22Rv1 (cell line): Measurements from ENCODE around the gene STAM2.

Experiments used
- H3K27ac ChIP-seq: fragments of 450-650 bp; 2 replicates; pipeline ENCODE4 v1.5.1; 2017
- ZFX ChIP-seq: fragments of 450-650 bp; IDR thresholded peaks from 2 replicates; pipeline ENCODE4 v1.6.1; 2017; ENCODE audit warnings: antibody characterized with exemption, borderline replicate concordance
- TF ChIP-seq, protein P1 (sequence below): fragments of 450-650 bp; IDR thresholded peaks from 2 replicates; pipeline ENCODE4 v1.5.1; 2017; ENCODE audit warnings: mild to moderate bottlenecking

STAM2 gene

DNA sequence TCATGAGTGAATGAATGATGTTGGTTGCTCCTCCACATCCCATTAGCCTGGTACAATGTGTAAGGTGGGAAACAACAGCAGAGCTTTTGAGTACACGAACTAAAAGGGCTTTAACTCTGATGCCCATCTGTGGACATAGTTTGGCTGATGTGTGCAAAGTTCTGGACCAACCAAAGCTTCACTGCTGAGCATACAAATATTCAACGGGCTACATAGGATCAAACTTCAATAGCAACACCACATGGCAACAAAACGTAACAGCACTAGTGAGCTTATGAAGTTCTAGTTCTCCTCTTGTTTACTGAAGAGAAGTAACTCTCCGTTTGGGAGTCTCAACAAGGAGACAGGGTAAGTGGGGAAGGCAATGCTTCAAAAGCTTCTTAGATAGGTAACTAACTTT, 20.4 kb downstream of the STAM2 start:
- TF ChIP-seq ZFX = no peak
- TF ChIP-seq, protein P1, sequence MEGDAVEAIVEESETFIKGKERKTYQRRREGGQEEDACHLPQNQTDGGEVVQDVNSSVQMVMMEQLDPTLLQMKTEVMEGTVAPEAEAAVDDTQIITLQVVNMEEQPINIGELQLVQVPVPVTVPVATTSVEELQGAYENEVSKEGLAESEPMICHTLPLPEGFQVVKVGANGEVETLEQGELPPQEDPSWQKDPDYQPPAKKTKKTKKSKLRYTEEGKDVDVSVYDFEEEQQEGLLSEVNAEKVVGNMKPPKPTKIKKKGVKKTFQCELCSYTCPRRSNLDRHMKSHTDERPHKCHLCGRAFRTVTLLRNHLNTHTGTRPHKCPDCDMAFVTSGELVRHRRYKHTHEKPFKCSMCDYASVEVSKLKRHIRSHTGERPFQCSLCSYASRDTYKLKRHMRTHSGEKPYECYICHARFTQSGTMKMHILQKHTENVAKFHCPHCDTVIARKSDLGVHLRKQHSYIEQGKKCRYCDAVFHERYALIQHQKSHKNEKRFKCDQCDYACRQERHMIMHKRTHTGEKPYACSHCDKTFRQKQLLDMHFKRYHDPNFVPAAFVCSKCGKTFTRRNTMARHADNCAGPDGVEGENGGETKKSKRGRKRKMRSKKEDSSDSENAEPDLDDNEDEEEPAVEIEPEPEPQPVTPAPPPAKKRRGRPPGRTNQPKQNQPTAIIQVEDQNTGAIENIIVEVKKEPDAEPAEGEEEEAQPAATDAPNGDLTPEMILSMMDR = no peak
- H3K27ac ChIP-seq = no peak overlapping the region

DNA sequence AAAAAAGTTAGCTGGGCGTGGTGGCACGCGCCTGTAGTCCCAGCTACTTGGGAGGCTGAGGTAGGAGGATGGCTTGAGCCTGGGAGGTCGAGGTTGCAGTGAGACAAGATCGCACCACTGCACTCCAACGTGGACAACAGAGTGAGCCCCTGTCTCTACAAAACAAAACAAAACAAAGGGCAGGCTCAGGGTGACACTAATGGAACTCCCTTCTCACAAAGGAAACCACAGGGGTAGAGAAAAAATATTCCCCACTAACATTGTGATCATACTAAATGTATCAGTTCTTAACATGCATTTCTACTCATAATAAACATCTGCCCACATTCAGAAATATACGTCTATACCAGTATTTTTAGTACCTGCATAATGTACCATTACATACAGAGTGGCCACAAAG, 21.1 kb downstream of the STAM2 start:
- H3K27ac ChIP-seq = no peak overlapping the region
- TF ChIP-seq, protein P1 = no peak
- TF ChIP-seq ZFX = no peak

DNA sequence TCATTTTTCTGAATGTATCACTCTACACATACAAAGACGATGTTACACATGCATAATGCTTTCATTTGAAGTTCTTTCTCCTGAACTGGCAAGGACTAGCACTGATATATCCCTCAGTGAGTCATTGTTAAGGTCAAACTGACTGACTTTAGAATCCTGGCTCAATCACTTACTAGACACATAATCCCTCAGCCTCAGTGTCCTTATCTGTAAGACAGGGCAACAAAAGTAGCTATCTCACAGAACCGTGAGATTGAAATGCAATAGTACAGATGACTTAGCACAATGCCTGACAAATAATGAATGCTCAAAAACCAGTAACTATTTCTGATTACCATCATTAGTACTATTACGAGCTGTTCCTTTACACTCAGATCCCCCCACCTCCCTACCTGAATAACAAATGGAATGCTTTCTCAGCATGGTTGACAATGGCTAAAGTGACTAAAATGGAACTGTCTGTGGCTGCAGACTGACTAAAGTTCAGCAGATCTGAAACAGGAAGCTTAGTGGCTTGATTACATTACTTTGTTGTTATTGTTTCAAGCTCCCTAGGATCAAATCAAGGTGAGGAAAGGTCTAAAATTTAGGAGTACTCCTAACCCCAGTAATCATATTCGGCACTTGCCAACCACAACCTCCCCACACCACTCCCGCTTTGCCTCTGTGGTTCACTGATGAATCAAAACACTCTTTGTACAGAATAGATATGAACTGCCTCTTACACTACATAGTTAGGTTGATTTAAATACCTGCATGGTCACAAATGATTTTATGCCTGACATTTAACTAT, 40.9 kb downstream of the STAM2 start:
- no peak overlapping the region for H3K27ac ChIP-seq
- TF ChIP-seq, protein P1 = no peak
- TF ChIP-seq ZFX = no peak

DNA sequence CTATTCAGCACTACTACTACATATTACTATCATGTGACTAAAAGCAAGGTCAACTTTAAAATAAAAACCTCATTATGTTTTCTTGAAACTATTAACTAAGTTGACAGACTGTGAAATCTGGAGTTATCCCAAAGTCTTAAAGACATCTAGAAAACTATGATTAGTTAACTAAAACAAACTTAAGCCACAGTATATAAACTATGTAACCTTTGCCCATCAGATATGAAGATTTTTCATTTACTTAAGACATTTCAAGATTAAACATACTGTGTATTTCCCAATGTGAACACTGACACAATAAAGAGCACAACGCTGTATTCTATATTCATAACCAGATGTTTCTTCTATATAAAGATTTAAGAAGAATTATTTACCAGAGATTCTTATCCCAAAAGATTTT, 43.3 kb downstream of the STAM2 start:
- TF ChIP-seq, protein P1 = no peak
- no peak for TF ChIP-seq ZFX
- no peak overlapping the region for H3K27ac ChIP-seq

DNA sequence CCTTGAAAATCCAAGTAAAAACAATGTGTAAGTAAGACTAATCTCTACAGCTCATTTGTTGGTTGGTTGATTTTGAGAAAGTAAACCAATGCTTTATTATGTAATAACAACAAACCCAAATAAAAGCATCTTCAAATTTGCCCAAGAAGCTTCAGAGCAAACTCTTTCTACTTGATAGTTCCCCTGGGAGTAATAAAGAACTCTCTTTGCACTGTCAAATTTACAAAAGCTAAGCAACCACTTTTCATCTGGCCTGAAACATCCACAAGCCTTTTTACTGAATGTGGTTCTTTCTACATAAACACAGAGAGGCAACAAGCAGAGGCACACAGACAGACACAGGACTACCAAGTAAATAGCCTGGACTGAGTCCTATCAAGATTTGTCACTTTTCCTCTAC, 47.9 kb downstream of the STAM2 start:
- H3K27ac ChIP-seq = no peak overlapping the region
- TF ChIP-seq ZFX = no peak
- TF ChIP-seq, protein P1 = no peak

DNA sequence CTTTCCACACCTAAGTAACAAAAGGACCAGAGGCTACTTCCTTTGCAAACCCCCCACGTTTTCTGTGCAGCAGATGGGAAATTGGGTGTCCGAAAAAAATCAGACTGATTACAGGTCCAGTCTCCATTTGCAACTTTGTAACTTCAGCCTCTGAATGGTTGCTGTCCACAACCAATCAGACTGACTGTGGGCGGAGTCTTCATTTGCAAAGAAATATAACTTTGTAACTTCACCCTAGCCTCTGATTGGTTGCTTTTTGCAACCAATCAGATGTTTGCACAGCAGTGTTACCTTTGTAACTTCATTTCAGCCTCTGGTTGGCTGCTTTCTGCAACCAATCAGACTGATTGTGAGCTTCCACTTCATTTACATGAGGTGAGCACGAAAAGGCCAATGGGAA, 48.9 kb downstream of the STAM2 start:
- H3K27ac ChIP-seq = no peak overlapping the region
- TF ChIP-seq ZFX = no peak
- TF ChIP-seq, protein P1 = no peak

DNA sequence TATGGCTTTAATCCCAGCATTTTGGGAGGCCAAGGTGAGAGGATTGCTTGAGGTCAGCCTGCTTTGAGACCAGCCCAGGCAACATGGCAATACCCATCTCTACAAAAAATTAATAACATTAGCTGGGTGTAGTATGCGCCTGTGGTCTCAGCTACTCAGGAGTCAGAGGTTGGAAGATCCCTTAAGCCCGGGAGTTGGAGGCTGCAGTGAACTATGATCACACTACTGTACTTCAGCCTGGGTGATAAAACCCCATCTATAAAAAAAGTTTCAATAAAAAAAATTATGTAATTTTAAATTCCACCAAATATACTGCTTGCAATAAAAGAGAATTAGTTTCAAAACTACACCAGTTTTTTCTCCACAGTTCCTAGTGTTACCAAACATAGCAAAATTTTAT, 53.4 kb downstream of the STAM2 start:
- TF ChIP-seq, protein P1 = no peak
- no peak for TF ChIP-seq ZFX
- H3K27ac ChIP-seq = no peak overlapping the region
